GM21825 (cell line): Measurements from ENCODE around the gene VGF.

Source experiments
- ATAC-seq: cut with Tn5 transposase; IDR thresholded peaks from one replicate; pipeline ENCODE4 v1.9.1; 2021; ENCODE audit warnings: mild to moderate bottlenecking, moderate library complexity; ENCODE audit not compliant: unreplicated experiment

The VGF gene

GRCh38 chr7:101166909-101167644 lies 1.7 kb upstream of the VGF start:
- no peak for ATAC-seq

DNA sequence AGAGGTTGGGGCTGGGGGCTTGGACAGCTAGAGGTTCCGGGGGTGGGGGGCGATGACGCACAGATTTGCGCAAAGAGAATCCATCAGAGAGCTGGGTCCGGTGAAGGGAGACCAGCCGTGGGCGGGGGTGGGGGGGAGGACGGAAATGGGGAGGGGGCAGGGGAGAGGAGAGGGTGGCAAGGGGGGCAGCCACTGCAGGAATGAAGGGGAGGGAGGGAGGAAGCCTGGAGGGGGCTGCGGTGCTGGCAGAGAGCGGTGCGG lies 1.2 kb upstream of the VGF start:
- no peak for ATAC-seq

- no peak for ATAC-seq
Observed at GRCh38 chr7:101165958-101166647, 734 bp upstream of the VGF start.

DNA sequence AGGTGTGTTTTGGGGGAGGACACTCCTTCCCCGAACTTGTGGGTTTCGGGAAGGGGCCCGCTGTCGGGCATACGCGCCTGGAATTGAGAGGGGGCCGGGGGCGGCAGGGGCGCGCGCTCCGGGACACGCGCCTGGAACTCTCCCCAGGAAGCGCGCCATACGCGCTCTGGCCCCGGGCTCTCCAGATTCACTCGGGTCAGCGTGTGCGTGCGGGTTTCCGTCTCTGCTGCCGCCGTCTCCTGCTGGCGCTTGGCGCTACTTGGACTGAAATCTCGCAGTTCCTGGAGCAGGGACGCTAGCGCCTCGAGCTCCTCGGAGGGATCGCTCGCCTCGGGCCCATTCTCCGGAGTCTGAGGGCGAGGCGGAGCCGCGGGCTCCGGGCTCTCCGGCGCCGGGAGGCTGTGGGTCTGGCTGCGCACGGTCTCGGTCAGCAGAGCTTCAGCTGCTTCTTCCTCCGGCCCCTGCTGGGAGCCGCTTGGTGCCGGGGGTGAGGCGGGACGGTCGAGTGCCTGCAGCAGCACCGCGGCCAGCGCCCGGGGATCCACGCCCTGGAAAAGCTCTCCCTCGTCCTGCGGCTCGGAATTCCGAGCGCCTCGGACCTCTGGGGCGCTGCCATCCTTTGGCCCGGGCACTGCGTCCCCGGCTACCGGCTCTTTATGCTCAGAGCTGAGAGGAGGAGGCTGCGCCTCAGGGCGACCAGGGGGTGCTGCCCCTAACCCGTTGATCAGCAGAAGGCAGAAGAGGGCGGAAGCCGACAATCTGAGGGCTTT lies 1.1 kb downstream of the VGF start:
- ATAC-seq = no peak

GRCh38 chr7:101163279-101164070 lies 1.9 kb downstream of the VGF start:
- no peak for ATAC-seq

GRCh38 chr7:101162551-101163278 lies 2.7 kb downstream of the VGF start:
- no peak for ATAC-seq

GRCh38 chr7:101161692-101162471 lies 3.5 kb downstream of the VGF start:
- no peak for ATAC-seq

GRCh38 chr7:101160910-101161309 lies 4.5 kb downstream of the VGF start:
- ATAC-seq = no peak

DNA sequence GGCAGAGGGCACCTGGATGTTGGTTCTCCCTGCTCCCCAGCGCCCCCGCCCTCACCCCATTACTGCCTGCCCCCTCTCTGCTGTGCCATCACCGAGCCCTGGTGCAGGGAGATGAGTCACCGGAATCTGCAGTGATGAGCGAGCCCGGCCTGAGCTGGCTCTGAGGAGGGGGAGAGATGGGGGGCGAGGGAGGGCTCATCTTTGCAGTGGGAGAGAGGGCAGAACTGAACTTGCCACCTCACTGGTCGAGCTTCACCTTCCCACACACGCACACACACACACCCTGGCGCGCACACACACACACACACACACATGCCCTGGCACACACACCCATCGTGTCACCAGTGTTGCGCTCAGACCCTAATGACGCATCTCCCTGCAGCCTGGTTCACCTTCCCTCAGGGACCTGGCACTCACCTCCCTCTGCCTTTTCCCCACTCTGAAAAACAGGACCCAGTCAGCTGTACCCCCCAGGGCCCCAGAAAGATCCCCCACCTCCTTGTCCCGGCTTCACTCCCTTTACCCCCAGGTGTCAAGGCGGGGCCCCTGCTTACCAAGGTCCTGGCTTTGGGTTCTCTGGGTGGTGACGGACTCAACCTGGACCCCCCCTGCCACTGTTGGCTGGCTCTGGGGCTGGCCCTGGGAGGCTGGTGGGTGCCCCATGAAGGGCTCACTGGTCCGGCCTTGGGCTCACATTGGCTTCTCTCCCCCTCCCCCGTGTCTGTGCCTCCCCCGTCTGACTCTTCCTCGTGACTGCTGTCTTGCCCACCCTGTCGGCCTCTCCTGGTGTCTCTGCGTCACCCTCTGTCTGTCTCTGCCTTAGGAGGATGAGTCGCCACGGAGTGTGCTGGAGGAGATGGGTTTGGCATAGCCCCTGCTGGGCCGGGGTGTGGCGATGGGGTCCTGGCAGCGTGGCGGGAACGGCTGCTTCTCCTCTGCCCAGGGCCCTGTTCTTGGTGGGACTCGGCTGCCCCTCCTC lies 5.4 kb downstream of the VGF start:
- ATAC-seq = no peak

GRCh38 chr7:101156866-101157589 lies 8.3 kb downstream of the VGF start:
- no peak for ATAC-seq

DNA sequence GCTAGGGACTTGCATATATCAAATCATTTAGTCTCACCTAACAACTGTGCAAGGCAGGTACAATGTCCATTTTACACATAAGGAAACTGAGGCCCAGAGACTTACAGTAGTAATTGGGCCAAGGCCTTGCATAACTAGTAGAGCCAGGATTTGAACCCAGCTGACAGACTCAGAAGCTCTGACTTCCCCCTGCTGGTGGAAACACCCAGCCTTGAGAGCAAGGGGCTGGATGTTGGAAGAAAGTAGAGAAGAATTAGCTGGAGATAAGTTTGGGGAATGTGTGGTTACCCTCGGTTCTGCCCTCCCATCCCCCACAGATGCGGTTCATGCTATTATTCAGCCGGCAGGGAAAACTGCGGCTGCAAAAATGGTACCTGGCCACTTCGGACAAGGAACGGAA lies 9.1 kb downstream of the VGF start:
- ATAC-seq = no peak

DNA sequence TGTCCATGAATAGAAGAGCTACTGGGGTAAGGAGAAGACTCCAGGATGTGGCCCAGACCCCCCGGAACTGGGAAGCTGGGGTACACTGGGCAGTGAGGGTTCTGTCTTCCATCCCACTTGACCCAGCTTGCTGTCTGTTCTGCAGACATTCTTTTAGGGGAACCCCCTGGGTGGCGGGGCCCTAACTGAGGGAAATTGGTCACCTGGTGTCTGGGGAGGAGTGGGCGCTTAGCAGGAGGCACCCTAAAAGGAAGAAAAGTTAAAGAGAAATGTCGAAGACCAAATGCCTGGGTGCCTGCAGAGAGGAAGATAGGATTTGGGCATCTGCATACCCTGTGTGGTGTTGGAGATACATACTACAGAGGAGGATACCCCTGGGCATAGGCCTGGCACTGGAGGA lies 10.1 kb downstream of the VGF start:
- ATAC-seq = no peak

- ATAC-seq = peak; percentile 19
Observed at GRCh38 chr7:101154693-101155102, 10.7 kb downstream of the VGF start.

DNA sequence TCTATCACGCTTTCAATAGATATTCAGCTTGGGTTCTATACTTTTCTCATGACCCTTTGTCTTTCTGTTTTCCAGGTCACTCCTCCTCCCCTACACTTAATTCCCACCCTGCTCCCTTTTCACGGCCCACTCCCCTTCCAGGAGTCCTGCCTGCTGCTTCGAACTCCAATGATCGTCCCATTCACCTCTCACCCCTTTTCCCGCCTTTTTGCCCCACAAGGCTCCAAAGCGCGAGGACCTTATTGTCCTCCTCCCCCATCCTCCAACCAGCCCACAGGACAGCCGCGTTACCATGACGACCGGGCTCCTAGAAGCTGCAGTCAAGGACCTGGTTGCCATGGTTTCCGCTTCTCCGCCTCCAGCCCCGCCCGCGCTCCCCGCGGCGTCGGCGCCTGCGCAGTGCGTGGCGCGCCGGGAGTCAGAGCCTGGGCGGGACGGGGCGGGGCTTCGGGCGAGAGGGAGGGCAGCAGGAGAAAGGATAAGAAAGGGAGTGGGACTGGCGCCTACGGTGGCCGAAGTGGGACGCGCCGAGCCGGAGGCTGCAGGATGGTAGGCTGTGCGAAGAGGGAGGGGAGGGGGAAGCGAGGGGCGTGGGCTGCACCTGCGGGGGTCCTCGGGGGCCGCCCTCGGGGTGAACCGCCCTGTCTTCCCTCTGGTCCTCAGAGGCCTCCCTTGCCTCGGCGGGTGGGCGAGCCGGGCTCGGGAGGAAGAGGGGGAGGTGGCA lies 11.2 kb downstream of the VGF start, which contains the start of gene AP1S1:
TSS of gene AP1S1 (plus strand) at position 508 of the 724 bp plus-strand sequence. CDS start at position 547, 39 bp downstream.
- ATAC-seq = peak; percentile 68

- no peak for ATAC-seq
Observed at GRCh38 chr7:101151908-101152651, 13.3 kb downstream of the VGF start.

GRCh38 chr7:101140746-101141382 lies 24.5 kb downstream of the VGF start:
- no peak for ATAC-seq
